Embryonic facial prominence (tissue), 1 donor: Measurements from ENCODE around the gene HDAC7.
A peak's percentile ranks its signal among the peaks of the same experiment; 100 is the strongest.
"Not testable (repeated sequence)": the region's sequence is repeated elsewhere in the genome, so short reads cannot be mapped to it uniquely, and the experiment has no call there.

ENCODE experiments used
- DNase-seq: peaks from one replicate; pipeline ENCODE4 v3.0.0-alpha.2; 2016; ENCODE audit errors: extremely low spot score

Gene HDAC7

GRCh38 chr12:47828976-47829482 is 9.3 kb upstream of the HDAC7 start:
- no peak for DNase-seq

GRCh38 chr12:47828008-47828975 is 8.6 kb upstream of the HDAC7 start:
- no peak for DNase-seq

GRCh38 chr12:47825173-47825639 is 5.5 kb upstream of the HDAC7 start:
- no peak for DNase-seq

- DNase-seq: no peak
Observed at GRCh38 chr12:47824635-47825034, 4.9 kb upstream of the HDAC7 start.

DNA sequence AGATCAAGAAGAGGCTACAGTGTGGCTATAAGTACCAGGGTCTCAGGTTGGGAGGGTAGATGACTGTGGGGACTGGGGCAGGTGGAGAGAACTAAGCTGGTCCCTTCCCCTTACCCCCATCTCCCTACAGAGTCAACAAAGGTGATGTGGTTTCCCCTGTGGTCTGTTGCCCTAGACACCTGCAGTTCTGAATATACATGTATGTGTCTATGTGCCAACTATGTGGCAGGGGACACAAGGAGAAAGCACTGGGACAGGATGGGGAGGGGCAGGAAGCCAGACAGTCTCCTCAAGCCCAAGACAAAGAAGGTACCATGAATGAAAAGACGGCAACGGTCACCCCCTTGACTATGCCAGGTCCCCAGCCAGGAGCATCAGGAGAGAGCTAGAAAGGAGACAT is 4.5 kb upstream of the HDAC7 start:
- DNase-seq: no peak

- DNase-seq: no peak
Observed at GRCh38 chr12:47823422-47824086, 3.9 kb upstream of the HDAC7 start.

- DNase-seq: no peak
Observed at GRCh38 chr12:47822863-47823262, 3.2 kb upstream of the HDAC7 start.

DNA sequence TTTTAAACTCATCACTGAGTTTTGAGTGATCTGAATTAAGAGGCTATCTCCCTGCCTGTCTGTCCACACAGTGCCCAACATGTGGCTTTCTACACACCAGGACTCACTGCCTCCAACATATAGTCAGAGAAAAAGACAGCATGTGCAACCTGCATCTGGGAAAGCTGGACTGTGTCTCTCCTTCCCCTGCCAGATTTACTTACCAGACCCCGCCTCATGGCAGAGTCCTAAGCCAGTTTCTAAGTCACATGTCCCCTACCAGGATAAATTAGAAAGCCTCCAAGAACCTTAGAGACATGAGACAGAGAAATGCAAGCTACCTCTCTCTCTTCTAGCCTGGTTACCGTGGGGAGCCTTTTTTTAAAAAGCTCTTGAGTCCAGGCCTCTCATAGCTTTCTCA is 2.7 kb upstream of the HDAC7 start:
- DNase-seq: no peak

- DNase-seq: no peak
Observed at GRCh38 chr12:47821346-47821706, 1.6 kb upstream of the HDAC7 start.

- peak; percentile 56 for DNase-seq
Observed at GRCh38 chr12:47820631-47821345, 1.1 kb upstream of the HDAC7 start.

- no peak for DNase-seq
Observed at GRCh38 chr12:47819138-47819895, 386 bp downstream of the HDAC7 start.

- DNase-seq: no peak
Observed at GRCh38 chr12:47818467-47819137, 1.1 kb downstream of the HDAC7 start.

DNA sequence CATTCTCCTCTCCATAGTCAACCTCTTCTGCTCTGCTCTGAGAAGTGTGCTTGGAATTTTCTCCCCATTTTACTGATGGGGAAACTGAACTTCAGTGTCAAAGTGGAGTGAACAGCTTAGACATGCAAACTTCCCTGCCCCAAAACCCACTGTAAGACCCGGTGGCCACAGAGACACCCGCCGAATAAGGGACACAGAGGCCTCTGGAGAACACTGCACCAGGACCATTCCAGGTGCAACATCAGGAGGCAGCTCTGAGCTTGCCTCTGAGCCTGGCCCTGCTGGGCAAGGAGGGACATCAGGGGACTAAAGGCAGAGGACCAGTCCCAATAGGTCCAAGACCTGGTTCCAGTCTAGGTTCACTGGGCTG is 1.7 kb downstream of the HDAC7 start:
- no peak for DNase-seq

DNA sequence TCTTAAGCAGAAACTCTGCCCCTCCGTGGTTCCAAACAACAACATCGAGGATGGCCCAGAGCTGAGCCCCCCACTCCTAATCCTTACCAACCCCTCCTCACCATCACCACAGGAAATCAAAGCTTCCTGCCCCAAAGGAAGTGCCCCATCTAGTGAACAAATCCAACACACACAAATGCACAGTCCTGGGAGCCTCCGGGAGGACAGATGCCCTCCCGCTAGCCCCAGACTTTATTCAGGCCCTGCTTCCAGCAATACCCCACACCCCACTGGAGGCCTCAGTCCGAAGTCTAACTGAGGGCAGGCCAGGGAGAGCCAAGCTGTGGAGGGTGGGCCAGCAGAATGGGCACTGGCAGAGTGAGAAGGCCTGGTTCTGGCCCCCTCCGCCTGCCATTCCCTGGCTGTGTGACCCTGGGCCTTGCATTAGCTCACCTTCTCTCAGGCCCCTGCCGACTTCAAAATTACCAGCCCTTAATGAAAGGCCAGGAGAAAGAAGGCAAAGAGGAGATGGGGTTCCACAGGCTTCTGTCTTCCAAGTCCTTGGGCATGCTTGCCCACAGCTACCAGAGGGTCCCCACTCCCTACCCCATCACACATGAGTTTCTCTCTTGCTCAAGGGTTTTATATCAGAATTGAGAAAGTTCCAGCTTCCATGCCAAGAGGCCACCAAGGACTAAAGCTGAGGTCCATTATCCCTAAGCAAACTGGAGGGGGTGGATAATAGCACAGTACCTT is 2.3 kb downstream of the HDAC7 start:
- no peak for DNase-seq

DNA sequence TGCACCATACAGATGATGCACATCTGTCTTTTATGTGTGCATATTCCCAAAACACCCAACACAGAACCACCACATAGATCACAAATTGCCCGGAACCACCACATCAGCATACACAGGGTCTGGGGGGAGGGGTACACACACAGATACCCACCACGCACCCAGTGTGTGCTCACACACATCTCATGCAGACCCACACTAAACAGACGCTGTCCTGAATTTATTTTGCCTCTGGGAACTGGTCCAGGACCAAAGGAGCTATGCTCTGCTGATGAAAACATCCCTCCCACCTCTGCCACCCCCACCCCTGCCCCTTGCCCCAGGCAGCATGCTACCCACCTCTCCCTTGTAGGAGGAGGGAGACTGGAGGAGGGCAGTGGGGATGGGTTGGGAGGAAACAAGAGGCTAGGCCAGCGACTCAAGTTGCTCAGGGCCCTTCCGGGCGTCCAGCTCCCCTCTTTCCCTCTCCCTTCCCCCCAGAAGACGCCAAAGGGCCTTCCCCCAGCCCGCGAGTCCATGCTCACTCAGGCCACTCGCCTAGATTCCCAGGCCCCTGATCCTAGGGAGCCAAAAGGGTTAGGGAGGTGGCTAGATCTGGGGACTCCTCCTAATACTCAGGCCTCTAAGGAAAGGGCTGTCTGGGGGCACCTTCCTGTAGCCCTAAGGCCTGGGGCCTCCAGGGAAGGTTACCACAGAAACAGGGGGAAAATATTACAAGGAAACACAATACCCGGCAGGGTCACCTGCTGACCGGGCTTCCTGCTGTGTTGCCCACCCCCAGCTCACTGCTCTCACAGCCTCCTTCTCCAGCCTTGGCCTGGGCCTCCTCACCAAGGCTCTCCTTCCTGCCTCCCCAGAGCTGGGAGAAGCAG is 3.1 kb downstream of the HDAC7 start:
- DNase-seq: no peak

DNA sequence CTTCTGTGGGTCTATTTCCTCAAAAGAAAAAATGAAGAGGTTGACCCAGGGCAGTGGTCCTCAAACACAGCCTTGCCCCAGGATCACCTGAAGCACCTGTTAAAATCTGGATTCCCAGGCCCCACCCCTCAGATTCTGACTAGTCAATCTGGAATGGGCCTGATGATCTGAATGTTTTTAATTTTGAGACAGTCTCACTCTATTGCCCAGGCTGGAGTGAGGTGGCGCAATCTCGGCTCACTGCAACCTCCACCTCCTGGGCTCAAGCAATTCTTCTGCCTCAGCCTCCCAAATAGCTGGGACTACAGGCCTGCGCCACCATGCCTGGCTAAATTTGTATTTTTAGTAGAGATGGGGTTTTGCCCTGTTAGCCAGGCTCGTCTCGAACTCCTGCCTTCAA is 4.3 kb downstream of the HDAC7 start:
- DNase-seq: not testable (repeated sequence)

DNA sequence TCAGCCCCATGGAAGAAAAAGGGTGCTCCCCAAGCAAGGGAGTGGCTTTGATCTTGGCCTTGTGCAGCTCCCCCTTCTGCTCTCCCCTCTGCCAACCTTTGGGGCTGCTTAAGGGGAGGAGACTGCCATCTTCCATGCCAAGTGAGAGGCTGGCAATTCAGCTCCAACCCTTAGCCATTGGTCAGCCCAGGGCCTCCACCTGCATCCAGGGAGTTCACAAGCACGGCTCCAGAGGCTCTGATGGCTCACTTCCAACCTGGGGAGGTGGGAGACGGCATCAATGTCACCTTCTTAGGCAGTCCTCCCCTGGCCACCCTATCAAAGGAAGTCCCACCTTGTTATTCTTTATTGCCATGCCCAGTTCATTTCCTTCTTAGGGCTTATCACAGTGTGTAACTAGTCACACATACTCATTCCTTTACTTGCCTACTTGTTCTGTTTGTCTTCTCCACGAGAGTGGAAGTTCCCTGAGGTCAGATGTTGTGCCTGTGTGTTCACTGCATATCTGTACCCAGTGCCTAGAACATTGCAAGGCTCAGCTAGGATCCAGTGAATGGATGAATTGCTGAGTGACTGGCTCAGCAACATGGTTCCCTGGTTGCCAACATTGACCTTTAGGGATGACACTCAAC is 5.0 kb downstream of the HDAC7 start:
- DNase-seq: no peak

GRCh38 chr12:47813511-47814196 is 6.0 kb downstream of the HDAC7 start:
- no peak for DNase-seq
